Mucosa of descending colon (tissue), 3 donors: Measurements from ENCODE around the gene TMEM247. TPM values are rescaled to one million over a fixed set of nuclear protein-coding genes. Genes with fewer than 3 reads are reported as not detected.

Experiments
- ATAC-seq: fragments of 200-7000 bp; cut with Tn5 transposase; one replicate; pipeline ENCODE4 v1.9.1; 2020; ENCODE audit warnings: mild to moderate bottlenecking, moderate library complexity
- DNase-seq, 3 donors: peaks; one replicate each; pipeline ENCODE4 v3.0.0-alpha.2; 2020
- H3K36me3 ChIP-seq: fragments of 200-600 bp; one replicate; pipeline ENCODE4 v1.8.0; 2021; ENCODE audit warnings: low read depth, mild to moderate bottlenecking
- H3K4me1 ChIP-seq: fragments of 200-600 bp; one replicate; pipeline ENCODE4 v1.8.0; 2021; ENCODE audit warnings: low read depth, mild to moderate bottlenecking
- H3K4me3 ChIP-seq: fragments of 200-600 bp; one replicate; pipeline ENCODE4 v1.8.0; 2021; ENCODE audit warnings: mild to moderate bottlenecking
- H3K9me3 ChIP-seq: fragments of 200-600 bp; one replicate; pipeline ENCODE4 v1.8.0; 2021; ENCODE audit warnings: mild to moderate bottlenecking
- CTCF ChIP-seq: fragments of 200-600 bp; IDR thresholded peaks from one replicate; pipeline ENCODE4 v1.8.0; 2022; ENCODE audit warnings: antibody characterized with exemption, mild to moderate bottlenecking
- intact Hi-C, 2 donors: fragments of 100-400 bp; cut with DNase I in 1 of 2; cut with micrococcal nuclease in 1 of 2; formaldehyde crosslinking; loops; one replicate each; pipeline versions ENCODE4 v1.11.0 to v1.11.1; 2022; cut with DNase I, micrococcal nuclease
- total RNA-seq, 3 donors: library from RNA; stranded (reverse); fragmentation: NEBNext Ultra II Directional in 2 of 3; extraction: Animal tissue kit (Norgen Biotek cat#: 25700) in 2 of 3; gene quantifications; one replicate each; pipeline versions ENCODE4 v1.2.1 to v1.2.4, GENCODE V29; 2021 to 2023
- donor health status: DM: no; HTN: no; CAD: no; lungs with moderate emphysema.
- donor health status: DM: no; HTN: no; CAD: no.
- donor health status: DM: no; HTN: yes; CAD: no.

The TMEM247 gene
- total RNA-seq, 3 donors from 2014 or later, result not detected

- TF ChIP-seq CTCF, result no peak
- Histone ChIP-seq H3K4me1 (no peaks in the 10 kb centered on the region), H3K36me3 (no peaks in the 10 kb centered on the region), H3K4me3 (no peak overlapping the region), H3K9me3 (no peaks in the 10 kb centered on the region)
- ATAC-seq, result no peak
- intact Hi-C loops, result no loop called here
- DNase-seq, result no peak
Measured at GRCh38 chr2:46486436-46486835, 7.1 kb downstream of the TMEM247 start.

- TF ChIP-seq CTCF, result no peak
- no peak overlapping the region for H3K4me3 ChIP-seq
- no peaks in the 10 kb centered on the region for H3K4me1 ChIP-seq
- no peaks in the 10 kb centered on the region for H3K9me3 ChIP-seq
- ATAC-seq (peak; percentile 69), DNase-seq (peak; percentile 53 to 72 (median 54))
- intact Hi-C loops, result no loop called here
- H3K36me3 ChIP-seq, result no peaks in the 10 kb centered on the region
Measured at GRCh38 chr2:46487667-46488335, 8.4 kb downstream of the TMEM247 start.

- DNase-seq (no peak), ATAC-seq (no peak)
- H3K4me3 ChIP-seq, result no peak overlapping the region
- H3K4me1 ChIP-seq, result no peaks in the 10 kb centered on the region
- no peak for TF ChIP-seq CTCF
- no peaks in the 10 kb centered on the region for H3K9me3 ChIP-seq
- no peaks in the 10 kb centered on the region for H3K36me3 ChIP-seq
- intact Hi-C loops, result no loop called here
Measured at GRCh38 chr2:46488389-46488788, 9.0 kb downstream of the TMEM247 start.

- Histone ChIP-seq H3K9me3 (no peaks in the 10 kb centered on the region), H3K4me1 (no peaks in the 10 kb centered on the region), H3K4me3 (no peak overlapping the region), H3K36me3 (no peaks in the 10 kb centered on the region)
- TF ChIP-seq CTCF, result no peak
- intact Hi-C loops, result no loop called here
- ATAC-seq (no peak), DNase-seq (no peak)
Measured at GRCh38 chr2:46489423-46490174, 10.2 kb downstream of the TMEM247 start.

GRCh38 chr2:46490521-46491141, 11.3 kb downstream of the TMEM247 start:
- H3K36me3 ChIP-seq, result no peaks in the 10 kb centered on the region
- no peak overlapping the region for H3K4me3 ChIP-seq
- no peaks in the 10 kb centered on the region for H3K4me1 ChIP-seq
- no peaks in the 10 kb centered on the region for H3K9me3 ChIP-seq
- intact Hi-C loops, result no loop called here
- peak in 2 of 3 donors; percentile 26 to 41 for DNase-seq
- no peak for TF ChIP-seq CTCF
- ATAC-seq, result peak; percentile 48
